22Rv1 (cell line): Measurements from ENCODE around the gene EPHA3.

Source experiments
- H3K27ac ChIP-seq: fragments of 450-650 bp; 2 replicates; pipeline ENCODE4 v1.5.1; 2017
- CTCF ChIP-seq: fragments of 450-650 bp; IDR thresholded peaks from 2 replicates; pipeline ENCODE4 v1.5.1; 2017; ENCODE audit warnings: mild to moderate bottlenecking
- ZFX ChIP-seq: fragments of 450-650 bp; IDR thresholded peaks from 2 replicates; pipeline ENCODE4 v1.6.1; 2017; ENCODE audit warnings: antibody characterized with exemption, borderline replicate concordance

EPHA3 gene

GRCh38 chr3:89402051-89402450 lies 294.6 kb downstream of the EPHA3 start:
- TF ChIP-seq CTCF (no peak), ZFX (no peak)
- H3K27ac ChIP-seq, result no peak overlapping the region

GRCh38 chr3:89405176-89405575 lies 297.8 kb downstream of the EPHA3 start:
- TF ChIP-seq CTCF, result no peak
- TF ChIP-seq ZFX, result no peak
- H3K27ac ChIP-seq, result no peak overlapping the region

GRCh38 chr3:89405593-89405992 lies 298.2 kb downstream of the EPHA3 start:
- TF ChIP-seq CTCF (no peak), ZFX (no peak)

GRCh38 chr3:89411201-89411600 lies 303.8 kb downstream of the EPHA3 start:
- H3K27ac ChIP-seq, result no peak overlapping the region

More at GRCh38 chr3:89405593-89405992, 298.2 kb downstream of the EPHA3 start:
- no peak overlapping the region for H3K27ac ChIP-seq

GRCh38 chr3:89414270-89414669 lies 306.8 kb downstream of the EPHA3 start:
- 0 out of 2 replicates have a peak overlapping the region, but pooled peaks have one; percentile 15 for H3K27ac ChIP-seq
- TF ChIP-seq ZFX (no peak), CTCF (no peak)

More at GRCh38 chr3:89411201-89411600, 303.8 kb downstream of the EPHA3 start:
- TF ChIP-seq ZFX (no peak), CTCF (no peak)

- no peak overlapping the region for H3K27ac ChIP-seq
- TF ChIP-seq ZFX (no peak), CTCF (no peak)
These were observed 312.3 kb downstream of the EPHA3 start for GRCh38 chr3:89419647-89420241.

GRCh38 chr3:89426060-89426459 lies 318.6 kb downstream of the EPHA3 start:
- no peak for TF ChIP-seq CTCF
- no peak for TF ChIP-seq ZFX
- H3K27ac ChIP-seq, result no peak overlapping the region
